ENCODE measurements around the gene ZIC5. TPM values are rescaled to one million over a fixed set of nuclear protein-coding genes. Genes with fewer than 3 reads are reported as not detected.

The ZIC5 gene
- total and polyA plus RNA-seq, 4 donors = not detected

- no peaks in the 10 kb centered on the region for H3K4me1 ChIP-seq (ENCODE audit: control insufficient read depth in 4 of 4, insufficient read depth in 4 of 4, low read length in 3 of 4)
- TF ChIP-seq RAD21 (IDR thresholded peaks at IDR 0.05) (no peak), NR2F2 (IDR thresholded peaks at IDR 0.05) (no peak), REST (IDR thresholded peaks at IDR 0.05) (no peak), EGR1 (IDR thresholded peaks at IDR 0.05; ENCODE audit: low read depth in 2 of 2) (no peak), JUND (IDR thresholded peaks at IDR 0.05) (no peak), GABPA (IDR thresholded peaks at IDR 0.05 in 1 of 2, conservative IDR thresholded peaks at IDR 0.05 in 1 of 2) (no peak), RXRA (IDR thresholded peaks at IDR 0.05) (no peak), HNF4G (IDR thresholded peaks at IDR 0.05) (no peak), FOXA1 (IDR thresholded peaks at IDR 0.05) (no peak), YY1 (IDR thresholded peaks at IDR 0.05) (no peak), MAX (IDR thresholded peaks at IDR 0.05) (no peak), ZBTB33 (IDR thresholded peaks at IDR 0.05) (no peak), FOXA2 (IDR thresholded peaks at IDR 0.05) (no peak), SP1 (IDR thresholded peaks at IDR 0.05) (no peak), ATF3 (IDR thresholded peaks at IDR 0.05) (no peak)
- no peak overlapping the region for H3K27ac ChIP-seq (ENCODE audit: low read depth in 1 of 2, low read length in 2 of 2)
- 86% methylated on average over 10 of the region's 10 CpGs for WGBS
- no peaks in the 10 kb centered on the region for H3K36me3 ChIP-seq (ENCODE audit: control insufficient read depth in 4 of 4, insufficient read depth in 3 of 4, low read depth in 1 of 4, low read length in 3 of 4)
- H3K4me3 ChIP-seq (ENCODE audit: low read depth in 1 of 3, low read length in 3 of 3) = no peak overlapping the region
- no peaks in the 10 kb centered on the region for H3K27me3 ChIP-seq (ENCODE audit: control insufficient read depth in 4 of 4, insufficient read depth in 4 of 4, low read length in 3 of 4)
- no peak overlapping the region for H3K9ac ChIP-seq (ENCODE audit: low read depth in 1 of 2, low read length in 2 of 2)
- no peaks in the 10 kb centered on the region for H3K9me3 ChIP-seq (ENCODE audit: control insufficient read depth in 4 of 4, low read length in 3 of 4)
- DNase-seq (ENCODE audit: low spot score) = no peak
These were observed 22.5 kb downstream of the ZIC5 start for GRCh38 chr13:99948907-99949678.

GRCh38 chr13:99948411-99948810 is 23.2 kb downstream of the ZIC5 start:
- 82% methylated on average over 4 of the region's 4 CpGs for WGBS

More at GRCh38 chr13:99948411-99948810, 23.2 kb downstream of the ZIC5 start:
- no peaks in the 10 kb centered on the region for H3K9me3 ChIP-seq (ENCODE audit: control insufficient read depth in 4 of 4, low read length in 3 of 4)
- DNase-seq (ENCODE audit: low spot score) = no peak
- H3K27me3 ChIP-seq (ENCODE audit: control insufficient read depth in 4 of 4, insufficient read depth in 4 of 4, low read length in 3 of 4) = no peaks in the 10 kb centered on the region
- TF ChIP-seq JUND (IDR thresholded peaks at IDR 0.05) = no peak
- TF ChIP-seq MAX (IDR thresholded peaks at IDR 0.05) = no peak
- no peak for TF ChIP-seq HNF4A (conservative IDR thresholded peaks at IDR 0.05)
- TF ChIP-seq SP1 (IDR thresholded peaks at IDR 0.05) = no peak
- no peak for TF ChIP-seq NR2F2 (IDR thresholded peaks at IDR 0.05)
- no peak for TF ChIP-seq GABPA (IDR thresholded peaks at IDR 0.05 in 1 of 2, conservative IDR thresholded peaks at IDR 0.05 in 1 of 2)
- no peak for TF ChIP-seq CTCF (IDR thresholded peaks at IDR 0.05; ENCODE audit: low read depth, low read length, missing input control)
- H3K4me3 ChIP-seq (ENCODE audit: low read depth in 1 of 3, low read length in 3 of 3) = no peak overlapping the region
- no peak overlapping the region for H3K9ac ChIP-seq (ENCODE audit: low read depth in 1 of 2, low read length in 2 of 2)
- H3K4me1 ChIP-seq (ENCODE audit: control insufficient read depth in 4 of 4, insufficient read depth in 4 of 4, low read length in 3 of 4) = no peaks in the 10 kb centered on the region
- no peak overlapping the region for H3K27ac ChIP-seq (ENCODE audit: low read depth in 1 of 2, low read length in 2 of 2)
- H3K36me3 ChIP-seq (ENCODE audit: control insufficient read depth in 4 of 4, insufficient read depth in 3 of 4, low read depth in 1 of 4, low read length in 3 of 4) = no peaks in the 10 kb centered on the region

Measured in liver (tissue), 9 donors.